CD1c-positive myeloid dendritic cell (primary cell): ENCODE data around the gene FAM25C.
"Not testable (repeated sequence)": the region's sequence is repeated elsewhere in the genome, so short reads cannot be mapped to it uniquely, and the experiment has no call there.

Experiments used
- DNase-seq: peaks from one replicate; pipeline ENCODE4 v3.0.0-alpha.2; 2016; ENCODE audit errors: extremely low spot score

Gene FAM25C

GRCh38 chr10:47999691-48000090 lies at the start of gene FAM25C:
FAM25C (minus strand) TSS chr10:47999791; CDS start chr10:47999765, 26 bp downstream.
- DNase-seq = not testable (repeated sequence)

GRCh38 chr10:48044557-48044956 lies 45.0 kb upstream of the FAM25C start:
- DNase-seq = not testable (repeated sequence)

DNA sequence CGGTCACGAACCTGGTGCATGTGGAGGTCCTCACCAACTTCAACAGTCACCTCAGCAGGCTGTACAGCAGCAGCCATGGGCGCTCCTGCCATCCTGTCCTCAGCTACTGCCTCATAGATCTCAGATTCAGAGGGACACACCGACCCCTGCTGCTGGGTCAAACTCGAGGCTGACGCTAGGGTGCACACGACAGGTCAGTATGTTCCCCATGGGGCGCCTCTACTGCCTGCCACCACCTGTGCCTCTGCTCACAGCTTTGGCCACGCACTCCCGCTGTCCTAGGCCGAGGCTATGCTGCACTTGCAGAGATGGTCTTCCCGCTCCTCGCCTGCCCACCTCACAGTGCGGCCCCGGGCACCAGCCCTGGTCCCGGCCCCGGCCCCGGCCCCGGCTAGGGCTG lies 31.8 kb upstream of the FAM25C start:
- DNase-seq = peak; percentile 0

DNA sequence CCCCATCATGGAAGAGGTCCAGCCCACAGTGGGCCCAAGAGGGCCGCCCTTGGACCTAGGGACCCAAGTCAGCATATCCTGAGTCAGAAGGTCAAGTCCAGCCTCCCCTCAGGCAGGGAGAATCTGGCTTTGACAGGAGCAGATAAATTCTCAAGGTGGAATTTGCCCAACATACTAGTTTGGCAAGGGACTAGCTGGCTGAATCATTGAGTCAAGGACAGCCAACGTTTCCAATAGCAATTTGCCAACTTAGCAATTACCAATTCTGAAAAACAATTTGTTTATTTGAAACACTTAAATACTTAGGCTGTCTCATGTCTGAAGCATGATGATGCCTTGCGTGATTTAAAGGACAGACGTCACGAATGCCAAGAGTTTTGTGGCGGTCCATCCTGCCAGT lies 2.7 kb upstream of the FAM25C start:
- DNase-seq = not testable (repeated sequence)

DNA sequence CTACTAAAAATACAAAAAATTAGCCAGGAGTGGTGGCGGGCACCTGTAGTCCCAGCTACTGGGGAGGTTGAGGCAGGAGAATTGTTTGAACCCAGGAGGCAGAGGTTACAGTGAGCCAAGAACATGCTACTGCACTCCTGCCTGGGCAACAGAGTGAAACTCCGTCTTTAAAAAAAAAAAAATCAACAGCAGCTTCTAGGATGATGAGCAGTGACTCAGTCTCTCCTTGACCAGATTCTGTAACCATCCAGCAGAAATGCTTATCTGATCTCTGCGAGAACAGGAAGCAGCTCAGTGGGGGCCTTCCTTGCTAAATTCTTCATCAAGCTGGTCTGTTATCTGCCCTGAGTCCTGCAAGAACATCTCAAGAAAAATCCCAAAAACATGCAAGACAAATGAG lies 5.5 kb downstream of the FAM25C start:
- not testable (repeated sequence) for DNase-seq

- not testable (repeated sequence) for DNase-seq
These were observed 7.0 kb downstream of the FAM25C start for GRCh38 chr10:47992560-47992959.

DNA sequence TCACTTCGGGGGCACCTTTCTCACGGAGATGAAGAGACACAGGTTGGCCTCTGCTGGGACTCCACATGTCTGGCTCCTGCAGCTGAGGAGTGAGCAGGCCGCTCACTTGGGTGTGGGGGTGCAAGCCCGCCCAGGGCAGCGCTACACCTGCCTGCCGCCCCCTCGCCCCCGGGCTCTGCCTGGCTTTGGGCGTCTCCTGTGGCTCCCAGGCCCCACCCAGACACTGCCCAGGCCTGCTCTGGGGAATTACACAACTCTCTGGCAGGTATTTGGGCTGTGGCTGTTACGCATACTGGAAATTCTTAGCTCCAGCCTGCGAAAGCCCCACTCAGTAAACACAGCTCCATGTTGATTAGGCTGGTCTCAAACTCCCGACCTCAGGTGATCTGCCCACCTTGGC lies 7.9 kb downstream of the FAM25C start:
- not testable (repeated sequence) for DNase-seq

DNA sequence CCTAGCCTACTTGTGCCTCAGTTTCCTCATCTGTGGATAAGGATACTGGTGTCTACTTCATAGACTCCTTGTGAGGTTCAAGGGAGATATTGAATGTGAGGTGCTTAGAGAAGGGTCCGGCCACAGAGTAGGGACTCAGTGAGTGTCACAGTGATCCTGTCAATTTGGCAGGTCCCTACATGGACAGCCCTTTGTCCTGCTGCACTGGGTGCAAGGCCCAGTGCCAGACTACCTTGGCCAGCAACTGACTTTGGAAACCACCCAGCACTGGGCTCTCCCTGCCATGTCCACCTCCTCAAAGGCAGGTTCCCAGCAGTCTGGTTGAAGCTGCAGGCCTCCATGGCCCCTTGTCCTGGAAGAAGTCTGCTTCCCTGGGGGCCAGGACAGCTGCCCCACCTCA lies 9.5 kb downstream of the FAM25C start:
- not testable (repeated sequence) for DNase-seq

- not testable (repeated sequence) for DNase-seq
These were observed 10.0 kb downstream of the FAM25C start for GRCh38 chr10:47989542-47989950.

DNA sequence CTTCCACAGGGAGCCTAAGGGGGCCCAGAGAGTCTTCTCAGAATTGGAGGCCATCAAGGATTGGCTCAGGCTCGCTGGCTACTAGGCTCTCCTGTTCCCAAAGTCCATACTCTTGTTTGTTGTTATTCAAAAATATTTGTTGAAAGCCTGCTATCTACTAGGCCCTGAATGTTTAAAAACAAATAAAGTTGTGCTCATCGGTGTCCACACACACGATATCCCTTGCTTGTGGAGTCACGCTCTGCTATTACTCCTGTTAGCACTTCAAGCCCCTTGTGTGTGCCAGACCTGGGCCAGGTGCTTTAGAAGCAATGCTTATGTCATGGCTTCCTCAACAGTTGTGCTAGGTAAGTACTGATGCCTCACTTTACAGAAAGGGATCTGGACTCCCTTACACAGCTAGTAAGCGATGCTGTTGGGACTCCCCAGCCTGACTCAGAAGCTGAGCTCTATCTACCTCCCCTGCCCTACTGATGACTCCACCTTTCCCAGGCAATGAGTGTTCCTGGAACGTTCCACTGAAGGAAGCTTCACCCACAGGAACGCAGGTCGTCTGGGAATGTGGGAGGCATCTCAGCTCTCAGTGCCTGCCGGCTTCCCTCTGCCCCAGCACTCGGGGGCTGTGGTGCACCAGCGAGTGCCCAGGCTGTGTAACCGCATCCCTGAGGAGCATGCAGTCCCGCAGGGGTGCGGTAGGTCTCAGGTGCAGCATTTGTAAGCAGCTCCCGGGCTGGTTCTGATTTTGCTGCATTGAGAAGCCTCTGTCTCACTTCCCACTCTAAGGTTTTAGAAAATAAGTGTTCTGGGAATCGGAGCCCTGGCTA lies 10.7 kb downstream of the FAM25C start:
- DNase-seq = not testable (repeated sequence)

- DNase-seq = not testable (repeated sequence)
These were observed 11.6 kb downstream of the FAM25C start for GRCh38 chr10:47987952-47988351.

DNA sequence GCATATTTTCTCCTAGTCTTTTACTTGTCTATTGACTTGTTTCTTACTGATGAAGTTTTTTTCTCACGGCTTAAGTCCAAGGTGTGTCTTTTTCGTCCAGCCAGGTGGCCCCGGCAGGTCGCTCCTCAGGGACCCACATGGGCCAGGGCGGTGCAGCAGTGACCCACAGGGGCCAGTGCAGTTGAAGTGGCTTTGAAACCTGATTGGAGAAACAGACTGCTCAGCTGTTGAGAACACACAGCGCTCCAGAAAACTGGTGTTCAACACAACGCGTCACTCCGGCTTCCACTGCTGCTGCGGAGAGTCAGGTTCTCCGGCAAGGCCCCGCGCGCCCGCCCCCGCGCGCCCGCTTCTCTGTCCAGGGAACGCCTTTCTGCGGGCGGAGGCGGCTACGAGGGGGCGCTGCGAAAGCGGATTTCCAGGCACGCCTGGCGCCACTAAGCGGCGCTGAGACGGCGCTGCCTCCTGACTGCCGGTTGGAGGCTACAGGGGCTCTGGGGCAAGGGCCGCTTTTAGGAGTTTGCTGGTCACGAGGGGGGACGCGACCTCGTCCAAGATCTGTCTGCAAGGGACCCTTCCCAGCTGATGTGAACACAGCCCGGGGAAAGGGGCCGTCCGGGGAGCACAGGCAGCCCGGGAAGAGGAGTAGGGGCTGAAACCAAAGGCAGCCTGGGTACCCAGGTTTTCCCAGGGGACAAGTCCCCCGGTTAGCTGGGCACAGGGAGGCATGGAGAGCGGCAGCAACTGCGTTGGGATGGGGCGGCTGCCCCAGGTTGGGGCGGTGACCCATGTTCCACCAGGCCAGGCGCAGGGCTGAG lies 13.0 kb downstream of the FAM25C start:
- DNase-seq = not testable (repeated sequence)

DNA sequence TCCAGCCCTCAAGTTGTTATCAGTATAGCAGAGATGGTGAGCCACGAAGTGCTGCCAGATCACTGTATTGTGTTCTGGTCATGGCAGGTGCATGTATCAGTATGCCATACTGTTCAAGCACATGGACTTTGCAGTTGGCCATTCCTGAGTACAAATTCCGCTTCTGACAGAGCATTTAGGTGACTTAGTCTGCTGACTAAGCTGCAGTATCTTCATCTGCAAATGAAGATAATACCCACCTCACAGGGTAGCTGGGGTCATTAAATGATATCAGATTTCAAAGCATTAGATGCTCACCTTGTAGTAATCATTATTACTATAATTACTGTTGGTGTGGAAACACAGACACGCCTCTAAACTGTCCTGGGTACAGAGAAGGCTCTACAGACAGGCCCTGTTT lies 24.2 kb downstream of the FAM25C start:
- not testable (repeated sequence) for DNase-seq

DNA sequence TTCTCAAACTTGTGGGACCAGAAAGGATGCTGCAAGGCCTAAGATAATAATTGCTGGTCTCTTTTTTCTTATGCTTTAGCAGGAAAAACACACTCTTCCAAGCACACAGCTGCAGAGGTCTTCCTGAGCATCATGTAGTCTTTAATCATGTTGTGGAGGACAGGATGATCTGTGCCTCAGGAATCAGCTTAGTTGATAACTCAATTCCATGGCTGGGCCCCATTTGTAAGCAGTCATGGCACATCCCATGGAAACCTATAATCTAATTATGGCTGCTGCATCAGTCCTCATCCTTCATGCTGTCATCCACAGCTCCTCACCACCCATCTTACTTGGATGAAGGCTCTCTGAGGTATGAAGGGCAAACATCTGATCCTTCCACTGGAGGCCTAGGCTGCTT lies 26.5 kb downstream of the FAM25C start:
- DNase-seq = not testable (repeated sequence)

DNA sequence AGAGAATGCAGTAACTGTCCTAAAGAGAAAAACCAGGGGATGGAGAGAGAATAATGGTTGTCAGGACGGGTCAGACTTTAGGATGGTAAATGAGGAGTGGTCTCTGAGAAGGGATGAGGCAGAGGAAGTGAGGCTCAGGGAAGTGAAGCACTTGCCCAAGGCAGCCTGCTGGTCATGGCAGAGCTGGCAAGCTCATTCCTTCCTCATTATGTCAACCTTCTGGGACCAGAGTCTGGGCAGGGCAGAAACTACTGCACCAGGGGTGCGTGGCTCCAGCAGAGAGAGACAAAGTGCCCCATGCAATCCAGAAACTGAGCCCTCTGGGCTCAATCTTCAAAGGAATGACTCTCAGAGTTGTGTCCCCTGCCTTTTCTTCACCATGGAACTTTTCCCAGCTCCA lies 27.5 kb downstream of the FAM25C start:
- DNase-seq = not testable (repeated sequence)

- not testable (repeated sequence) for DNase-seq
These were observed 28.0 kb downstream of the FAM25C start for GRCh38 chr10:47971598-47971997.

DNA sequence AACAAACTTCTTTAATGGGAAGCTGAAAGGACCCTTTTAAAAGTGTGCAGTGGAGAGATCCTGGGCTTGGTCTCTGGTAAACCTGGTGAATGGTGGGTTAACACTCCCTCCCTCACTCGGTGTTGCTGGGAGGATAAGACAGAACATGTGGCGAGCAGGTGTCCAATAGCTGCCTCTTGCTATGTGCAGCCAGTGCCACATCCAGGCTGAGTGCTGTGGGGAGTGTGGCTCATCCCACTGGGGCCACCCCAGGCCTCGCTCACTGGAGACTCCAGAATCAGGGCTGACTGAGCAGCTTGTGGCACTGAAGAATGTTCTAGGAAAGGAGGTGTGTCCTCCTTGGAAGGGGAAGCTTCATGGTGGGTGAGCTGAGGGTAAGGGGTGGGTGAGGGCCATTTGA lies 29.5 kb downstream of the FAM25C start:
- not testable (repeated sequence) for DNase-seq

DNA sequence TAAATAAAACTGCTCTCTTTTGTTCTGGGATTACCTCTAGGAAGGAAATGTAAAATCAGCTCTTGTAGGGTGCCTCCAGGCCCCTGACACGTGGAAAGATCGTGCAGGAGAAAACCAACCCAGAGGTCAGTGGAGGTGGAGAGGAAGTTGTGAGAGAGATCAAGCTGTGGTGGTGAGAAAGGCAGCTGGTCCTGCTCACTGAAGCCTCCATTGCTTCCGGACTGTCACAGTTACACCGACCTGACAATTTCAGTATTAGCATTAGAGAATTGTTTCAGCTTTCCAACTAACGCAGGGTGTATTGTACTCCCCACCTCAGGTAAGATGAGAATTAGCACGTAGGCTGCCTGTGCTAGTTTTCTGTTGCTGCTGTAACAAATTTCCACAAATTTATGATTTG lies 30.6 kb downstream of the FAM25C start:
- DNase-seq = not testable (repeated sequence)

DNA sequence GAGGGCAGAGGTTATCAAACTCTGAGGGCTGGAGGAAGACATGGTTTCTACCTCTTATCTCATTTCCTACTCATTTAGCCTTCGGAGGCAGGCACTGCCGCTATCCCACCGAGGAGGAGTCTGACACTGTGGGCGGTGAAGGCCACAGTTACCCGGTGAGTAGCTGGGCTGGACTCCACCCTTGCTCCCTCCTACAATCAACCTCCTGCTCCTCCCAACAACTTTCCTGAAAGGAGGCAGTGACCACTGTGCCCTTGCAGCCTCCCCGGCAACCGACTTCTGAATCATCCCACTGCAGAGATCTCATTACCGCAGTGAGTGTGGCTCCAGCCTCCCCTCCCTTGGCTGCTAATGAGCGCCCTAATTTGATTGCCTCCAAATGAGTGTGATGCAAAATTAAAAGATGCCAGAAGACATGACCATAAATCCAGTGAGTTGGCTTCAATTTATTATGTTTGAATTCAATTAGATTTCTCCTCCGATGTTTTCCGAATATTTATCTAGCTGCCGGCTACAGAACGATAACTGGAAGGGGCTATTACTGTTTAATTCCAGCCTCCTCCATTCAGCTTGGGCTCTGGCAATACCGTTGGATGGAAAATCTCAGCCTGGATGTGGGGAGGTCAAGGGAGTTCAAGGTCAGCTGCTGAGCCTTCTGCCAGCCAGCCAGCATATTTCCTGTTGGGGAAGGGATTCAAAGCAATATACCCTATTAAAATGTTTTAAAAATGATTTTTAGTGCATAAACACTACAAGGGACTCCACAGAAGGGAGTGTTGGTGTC lies 35.1 kb downstream of the FAM25C start:
- not testable (repeated sequence) for DNase-seq

DNA sequence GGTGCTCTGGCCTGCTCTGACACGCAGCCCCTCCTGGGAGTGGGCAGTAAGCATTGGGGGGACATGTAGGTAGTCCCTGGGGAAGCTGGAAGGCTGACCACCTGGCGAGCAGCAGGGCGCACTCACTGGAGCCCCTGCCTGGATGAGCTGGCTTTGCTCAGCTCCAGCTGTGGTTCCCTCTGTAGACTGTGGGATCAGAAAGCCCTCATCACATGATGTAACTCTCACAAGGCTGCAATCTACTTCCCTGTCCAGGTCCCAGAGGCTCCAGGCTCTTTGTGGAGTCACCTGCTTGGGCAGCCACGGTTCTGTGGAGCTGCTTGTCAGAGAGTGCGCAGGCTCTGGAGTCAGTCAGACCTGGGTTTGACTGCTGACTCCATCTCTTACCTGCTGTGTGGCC lies 36.8 kb downstream of the FAM25C start:
- not testable (repeated sequence) for DNase-seq

DNA sequence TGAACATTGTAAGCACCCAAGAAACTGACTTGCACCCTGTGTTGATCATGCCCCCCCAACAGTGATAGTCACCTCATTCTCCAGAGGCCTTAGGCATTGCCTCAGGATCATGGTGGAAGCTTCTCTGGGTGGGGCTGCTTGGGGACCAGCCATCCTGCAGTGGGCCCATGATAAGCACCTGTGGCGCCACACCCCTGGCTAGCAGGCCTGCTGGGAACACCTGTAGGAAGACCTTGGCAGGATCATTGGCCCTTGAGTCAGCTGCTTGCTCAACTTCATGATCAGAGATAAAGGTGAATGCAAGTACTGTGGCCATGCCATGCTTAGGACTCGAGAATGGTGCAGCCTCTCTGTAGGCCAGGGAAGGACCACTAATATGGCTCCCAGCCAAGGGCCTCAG lies 38.9 kb downstream of the FAM25C start:
- not testable (repeated sequence) for DNase-seq

GRCh38 chr10:47959677-47960076 lies 39.9 kb downstream of the FAM25C start:
- DNase-seq = not testable (repeated sequence)
